ENCODE data around the gene CNTNAP4. TPM values are rescaled to one million over a fixed set of nuclear protein-coding genes. Genes with fewer than 3 reads are reported as not detected.

Gene CNTNAP4
- total and polyA plus RNA-seq, 2 of the 8 experiments (the other 6 are each of a cell fraction or from before 2014, with no cell fraction given), result not detected

- TF ChIP-seq ATF2 (IDR thresholded peaks at IDR 0.05; ENCODE audit: low read length) (no peak), TAF1 (IDR thresholded peaks at IDR 0.05; ENCODE audit: low read depth, low read length) (no peak), CBX8 (IDR thresholded peaks at IDR 0.05; ENCODE audit: borderline replicate concordance, low read depth, low read length) (no peak), POLR2AphosphoS5 (IDR thresholded peaks at IDR 0.05; ENCODE audit: low read depth, low read length) (no peak), SRF (IDR thresholded peaks at IDR 0.05; ENCODE audit: low read depth, low read length) (no peak)
Observed at GRCh38 chr16:76389126-76389525, 111.9 kb downstream of the CNTNAP4 start (continued).
